ACC112 (cell line): Measurements from ENCODE around the gene PPP4C.
A peak's percentile ranks its signal among the peaks of the same experiment; 100 is the strongest.
"Not testable (repeated sequence)": the region's sequence is repeated elsewhere in the genome, so short reads cannot be mapped to it uniquely, and the experiment has no call there.

Experiments used
- H2AFZ ChIP-seq: fragments of 200-600 bp; sonication (generic); one replicate; pipeline ENCODE4 v1.6.0; 2017; ENCODE audit warnings: antibody characterized with exemption, low read length; ENCODE audit not compliant: unreplicated experiment
- H3K27ac ChIP-seq: fragments of 200-600 bp; sonication (generic); 2 replicates; pipeline ENCODE4 v1.5.1; 2014; ENCODE audit warnings: low read depth, mild to moderate bottlenecking, antibody characterized with exemption, low read length, moderate library complexity
- H3K27me3 ChIP-seq: fragments of 200-600 bp; sonication (generic); 2 replicates; pipeline ENCODE4 v1.6.1; 2014; ENCODE audit warnings: mild to moderate bottlenecking, antibody characterized with exemption, low read length, moderate library complexity, mixed read lengths; ENCODE audit not compliant: insufficient read depth
- H3K36me3 ChIP-seq: fragments of 200-600 bp; sonication (generic); 2 replicates; pipeline ENCODE4 v1.6.1; 2016; ENCODE audit warnings: mild to moderate bottlenecking, antibody characterized with exemption, low read length, moderate library complexity, mixed read lengths; ENCODE audit not compliant: insufficient read depth
- H3K4me1 ChIP-seq: fragments of 200-600 bp; sonication (generic); one replicate; pipeline ENCODE4 v1.6.1; 2016; ENCODE audit warnings: low read length, mixed read lengths; ENCODE audit not compliant: insufficient read depth, unreplicated experiment, control insufficient read depth
- H3K4me3 ChIP-seq: fragments of 200-600 bp; sonication (generic); 2 replicates; pipeline ENCODE4 v1.5.1; 2014; ENCODE audit warnings: mild to moderate bottlenecking, low read depth, low read length
- H3K79me2 ChIP-seq: fragments of 200-600 bp; sonication (generic); one replicate; pipeline ENCODE4 v1.6.0; 2016; ENCODE audit warnings: low read length; ENCODE audit not compliant: control insufficient read depth, unreplicated experiment, insufficient read depth

PPP4C gene

DNA sequence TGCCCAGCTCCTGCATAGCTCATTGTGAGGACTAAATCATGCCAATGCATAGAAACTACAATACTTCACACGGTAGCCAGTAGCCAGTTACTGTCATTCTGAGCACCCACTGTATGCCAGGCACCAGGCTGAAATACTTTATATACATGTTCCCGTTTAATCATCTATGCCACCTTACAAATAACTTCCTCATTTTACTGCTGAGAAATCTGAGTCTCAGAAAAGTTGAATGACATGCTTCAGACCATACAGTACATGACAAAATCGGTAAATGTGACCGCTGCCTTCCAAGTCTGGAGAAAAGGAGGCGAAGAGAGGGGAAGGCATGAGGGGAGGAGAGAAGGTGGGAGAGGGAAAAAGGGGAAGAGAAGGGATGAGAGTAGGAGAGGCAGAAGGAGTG, 35.6 kb upstream of the PPP4C start:
- H3K27me3 ChIP-seq, result no peaks in the 10 kb centered on the region
- no peak overlapping the region for H3K4me3 ChIP-seq
- no peak overlapping the region for H3K27ac ChIP-seq
- no peaks in the 10 kb centered on the region for H3K79me2 ChIP-seq
- H3K36me3 ChIP-seq, result no peaks in the 10 kb centered on the region
- no peak overlapping the region for H2AFZ ChIP-seq
- no peaks in the 10 kb centered on the region for H3K4me1 ChIP-seq

DNA sequence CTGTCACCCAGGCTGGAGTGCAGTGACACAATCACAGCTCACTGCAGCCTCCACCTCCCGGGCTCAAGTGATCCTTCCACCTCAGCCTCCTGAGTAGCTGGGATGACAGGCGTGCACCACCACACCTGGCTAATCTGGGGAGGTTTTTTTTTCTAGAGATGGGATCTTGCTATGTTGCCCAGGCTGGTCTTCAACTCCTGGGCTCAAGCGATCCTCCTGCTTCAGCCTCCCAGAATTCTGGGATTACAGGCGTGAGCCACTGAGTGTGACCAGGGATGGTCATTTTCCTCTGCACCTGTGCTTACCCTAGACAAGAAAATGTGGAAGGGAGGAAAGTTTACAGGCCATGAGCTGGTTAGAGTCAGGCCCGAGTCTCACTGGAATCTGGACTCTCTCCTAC, 35.1 kb upstream of the PPP4C start:
- not testable (repeated sequence) for H3K79me2 ChIP-seq, H3K27me3 ChIP-seq

DNA sequence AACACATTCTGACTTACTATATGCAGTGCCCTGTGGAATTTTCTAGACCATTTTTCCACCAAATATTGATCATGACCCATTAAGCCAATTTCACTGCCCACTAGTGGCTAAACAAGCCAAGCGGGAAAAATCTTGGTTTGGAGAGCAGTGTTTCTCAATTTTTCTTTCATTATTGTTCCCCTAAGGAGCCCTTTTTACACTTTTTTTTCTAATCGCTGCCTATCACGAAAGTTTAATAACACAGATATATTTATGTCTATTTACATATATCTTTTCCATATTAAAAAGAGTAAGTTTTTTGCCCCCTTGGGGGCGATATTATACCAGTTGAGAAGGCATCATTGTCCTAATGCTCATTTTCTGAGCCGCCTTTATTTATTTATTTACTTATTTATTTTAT, 34.0 kb upstream of the PPP4C start:
- Histone ChIP-seq H3K27ac (no peak overlapping the region), H3K36me3 (no peaks in the 10 kb centered on the region), H3K27me3 (no peaks in the 10 kb centered on the region), H3K79me2 (no peaks in the 10 kb centered on the region), H2AFZ (no peak overlapping the region), H3K4me1 (no peaks in the 10 kb centered on the region), H3K4me3 (no peak overlapping the region)

More for the DNA sequence above, 35.1 kb upstream of the PPP4C start:
- H3K4me1 ChIP-seq, H2AFZ ChIP-seq, H3K27ac ChIP-seq, H3K36me3 ChIP-seq, H3K4me3 ChIP-seq: not testable (repeated sequence)

DNA sequence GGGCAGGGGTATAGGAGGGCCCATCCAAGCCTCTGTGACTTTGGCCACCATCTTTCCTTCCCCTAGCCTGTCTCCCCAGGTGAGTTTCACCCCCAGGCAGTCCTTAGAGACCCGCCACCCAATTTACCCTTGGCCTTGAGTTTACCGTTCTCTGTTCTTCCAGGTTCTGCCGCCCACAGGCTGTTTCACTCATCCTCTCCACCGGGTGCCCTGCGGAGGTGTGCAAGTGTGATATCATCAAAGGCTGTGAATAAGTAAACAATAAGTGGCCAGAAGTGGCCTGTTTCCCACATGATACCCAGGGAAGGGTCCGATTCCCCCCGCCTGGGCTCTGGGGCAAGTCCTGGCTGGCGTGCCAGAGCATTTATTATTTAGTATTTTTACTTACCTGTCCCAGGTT, 29.6 kb upstream of the PPP4C start:
- H3K4me3 ChIP-seq, result no peak overlapping the region
- H3K79me2 ChIP-seq, result peaks cover 3% of the 10 kb centered on the region
- H2AFZ ChIP-seq, result no peak overlapping the region
- no peaks in the 10 kb centered on the region for H3K4me1 ChIP-seq
- no peaks in the 10 kb centered on the region for H3K27me3 ChIP-seq
- H3K27ac ChIP-seq, result no peak overlapping the region
- no peaks in the 10 kb centered on the region for H3K36me3 ChIP-seq

DNA sequence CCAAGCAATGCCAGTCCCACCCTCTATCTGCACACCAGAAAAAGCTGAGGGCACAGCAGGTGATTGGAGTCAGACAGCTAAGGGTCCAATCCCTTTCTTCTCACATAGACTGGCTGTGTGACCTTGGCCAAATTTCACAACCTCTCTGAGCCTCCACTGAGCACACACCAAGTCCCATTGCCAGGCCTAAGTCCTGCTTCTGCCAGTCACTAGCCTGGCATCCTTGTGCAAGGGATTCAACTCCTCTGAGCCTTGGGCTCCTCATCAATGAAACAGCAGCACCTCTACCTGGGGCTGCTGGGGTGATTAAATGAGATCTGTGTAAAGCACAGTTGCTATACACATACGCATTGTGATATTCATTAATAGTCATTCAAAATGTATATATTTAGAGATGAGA, 29.2 kb upstream of the PPP4C start:
- no peak overlapping the region for H2AFZ ChIP-seq
- peaks cover 2% of the 10 kb centered on the region for H3K4me1 ChIP-seq
- no peaks in the 10 kb centered on the region for H3K36me3 ChIP-seq
- H3K79me2 ChIP-seq, result peaks cover 3% of the 10 kb centered on the region
- H3K27me3 ChIP-seq, result no peaks in the 10 kb centered on the region
- no peak overlapping the region for H3K27ac ChIP-seq
- no peak overlapping the region for H3K4me3 ChIP-seq

DNA sequence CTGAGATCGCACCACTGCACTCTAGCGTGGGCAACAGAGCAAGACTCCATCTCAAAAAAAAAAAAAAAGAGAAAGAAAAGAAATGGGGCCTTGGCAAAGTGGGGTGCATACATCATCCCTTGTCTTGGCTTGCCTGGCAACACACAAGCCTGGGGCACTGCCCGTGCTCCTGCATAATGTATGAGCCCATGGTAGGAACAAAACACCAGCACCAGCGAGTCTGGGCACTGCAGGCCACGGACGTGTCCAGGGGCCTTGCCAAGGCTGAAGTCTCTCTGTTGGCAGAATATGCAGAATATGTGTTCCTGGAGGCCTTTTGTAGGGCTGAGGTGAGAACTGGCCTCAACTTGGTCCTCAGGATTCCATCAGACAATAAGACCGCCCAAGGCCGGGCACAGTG, 25.9 kb upstream of the PPP4C start:
- Histone ChIP-seq H3K36me3 (no peaks in the 10 kb centered on the region), H3K4me3 (no peak overlapping the region), H3K27me3 (no peaks in the 10 kb centered on the region), H3K27ac (no peak overlapping the region), H3K4me1 (peaks cover 14% of the 10 kb centered on the region), H3K79me2 (peaks cover 20% of the 10 kb centered on the region), H2AFZ (no peak overlapping the region)

DNA sequence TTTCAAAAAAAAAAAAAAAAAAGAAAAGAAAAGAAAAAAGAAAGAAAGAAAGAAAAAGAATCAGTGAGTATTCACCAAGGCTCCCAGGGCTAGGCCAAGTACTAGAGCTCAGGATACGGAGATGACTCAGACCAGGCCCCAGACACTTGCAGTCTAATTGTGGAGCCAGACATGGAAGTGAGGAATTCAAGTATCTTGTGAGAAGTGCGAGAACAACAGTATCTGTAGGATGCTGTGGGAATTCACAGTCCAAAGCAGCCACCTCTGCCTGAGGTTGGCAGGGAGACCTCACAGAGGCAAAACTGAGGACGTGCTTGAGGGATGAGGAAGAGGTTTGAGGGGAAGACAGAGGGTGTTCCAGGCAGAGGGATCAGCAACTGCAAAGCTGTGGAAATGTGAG, 24.3 kb upstream of the PPP4C start:
- H3K4me3 ChIP-seq, result peak overlapping the region; percentile 39
- peaks cover 16% of the 10 kb centered on the region for H3K4me1 ChIP-seq
- peaks cover 21% of the 10 kb centered on the region for H3K79me2 ChIP-seq
- no peaks in the 10 kb centered on the region for H3K36me3 ChIP-seq
- no peaks in the 10 kb centered on the region for H3K27me3 ChIP-seq
- H2AFZ ChIP-seq, result no peak overlapping the region
- H3K27ac ChIP-seq, result peak overlapping the region; percentile 57

DNA sequence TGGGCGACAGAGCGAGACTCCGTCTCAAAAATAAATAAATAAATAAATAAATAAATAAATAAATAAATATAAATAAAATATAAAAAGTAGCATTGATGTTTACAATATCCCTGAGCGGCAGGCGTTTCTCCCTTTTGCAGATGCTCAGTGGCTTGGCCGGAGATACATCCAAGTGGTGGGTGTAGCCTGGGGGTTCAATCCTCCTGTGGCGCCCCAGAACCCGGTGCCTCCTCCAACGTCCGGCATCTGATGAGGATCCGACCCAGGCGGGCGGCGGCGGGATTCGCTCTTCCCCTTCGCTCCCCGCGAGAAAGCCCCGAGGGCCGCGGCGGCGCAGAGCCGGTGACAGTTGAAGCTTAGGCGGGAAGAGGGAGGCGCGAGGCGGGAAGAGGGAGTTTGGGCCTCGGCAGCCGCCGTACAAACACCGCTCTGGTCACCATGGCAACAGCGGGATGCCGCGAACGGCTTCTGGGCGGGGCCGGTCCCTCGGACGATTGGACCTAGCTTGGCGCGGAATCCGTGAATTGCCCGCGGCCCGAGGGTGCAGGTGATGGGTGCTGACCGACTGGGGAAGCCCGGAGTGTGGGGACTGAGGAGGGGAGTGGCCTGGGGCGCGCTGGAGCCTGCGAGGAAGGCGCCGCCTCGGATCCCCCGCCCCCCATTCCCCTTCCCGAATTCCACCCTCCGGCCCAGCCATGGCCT, 23.0 kb upstream of the PPP4C start:
- Histone ChIP-seq H3K36me3 (no peaks in the 10 kb centered on the region), H3K79me2 (peaks cover 21% of the 10 kb centered on the region), H2AFZ (peak overlapping the region; percentile 59), H3K27me3 (no peaks in the 10 kb centered on the region), H3K4me1 (peaks cover 16% of the 10 kb centered on the region), H3K4me3 (peak overlapping the region; percentile 89), H3K27ac (peak overlapping the region; percentile 65)

DNA sequence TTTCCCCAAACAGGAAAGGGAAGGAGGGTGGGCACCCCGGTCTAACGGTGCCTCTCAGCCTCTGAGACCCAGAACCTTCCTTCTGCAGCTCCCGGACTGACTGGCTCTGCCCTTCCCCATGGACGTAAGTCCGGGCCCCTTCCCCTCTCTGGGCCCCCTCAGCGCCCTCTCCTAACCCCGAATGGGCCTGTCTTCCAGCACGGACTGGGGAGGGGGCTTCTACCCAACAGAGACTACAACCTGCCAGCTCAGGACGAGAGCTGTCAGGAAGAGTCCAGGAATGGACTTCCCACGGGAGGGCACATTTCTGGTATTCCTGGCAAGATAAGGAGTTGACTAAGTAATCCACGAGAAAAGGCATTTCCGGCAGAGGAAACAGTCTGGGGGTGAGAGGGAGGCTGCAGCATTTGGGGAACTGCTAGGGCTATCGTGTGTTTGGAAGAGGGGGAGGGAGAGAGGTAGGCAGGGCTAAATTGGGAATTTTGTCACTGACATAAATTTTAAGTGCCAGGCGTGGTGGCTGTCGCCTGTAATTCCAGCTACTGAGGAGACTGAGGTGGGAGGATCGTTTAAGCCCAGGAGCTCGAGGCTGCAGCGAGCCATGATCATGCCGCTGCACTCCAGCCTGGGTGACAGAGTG, 22.3 kb upstream of the PPP4C start:
- Histone ChIP-seq H3K79me2 (peaks cover 21% of the 10 kb centered on the region), H3K4me3 (peak overlapping the region; percentile 89), H3K4me1 (peaks cover 16% of the 10 kb centered on the region), H3K36me3 (no peaks in the 10 kb centered on the region), H3K27ac (peak overlapping the region; percentile 65), H2AFZ (peak overlapping the region; percentile 44), H3K27me3 (no peaks in the 10 kb centered on the region)

DNA sequence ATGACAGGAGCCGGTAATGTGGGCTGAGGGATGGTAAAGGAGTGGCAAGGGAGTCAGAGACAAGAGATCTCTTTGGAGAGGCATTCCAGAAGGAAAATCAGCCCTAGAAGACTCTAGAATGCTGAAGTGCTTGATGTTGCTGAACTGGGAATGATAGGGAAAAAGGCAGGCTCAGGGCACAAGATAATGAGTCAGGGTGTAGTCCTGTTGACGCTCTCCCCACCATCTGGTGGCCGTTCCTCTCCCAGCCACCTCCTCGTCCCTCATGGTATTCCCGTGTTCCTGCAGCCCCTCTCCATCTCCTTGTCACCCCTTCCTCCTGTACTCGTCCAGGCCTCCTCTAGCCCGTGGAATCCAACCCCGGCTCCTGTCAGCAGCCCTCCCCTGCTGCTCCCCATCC, 21.3 kb upstream of the PPP4C start:
- peaks cover 21% of the 10 kb centered on the region for H3K79me2 ChIP-seq
- peak overlapping the region; percentile 53 for H3K4me3 ChIP-seq
- H2AFZ ChIP-seq, result no peak overlapping the region
- no peaks in the 10 kb centered on the region for H3K36me3 ChIP-seq
- no peaks in the 10 kb centered on the region for H3K27me3 ChIP-seq
- H3K27ac ChIP-seq, result no peak overlapping the region
- H3K4me1 ChIP-seq, result peaks cover 16% of the 10 kb centered on the region

DNA sequence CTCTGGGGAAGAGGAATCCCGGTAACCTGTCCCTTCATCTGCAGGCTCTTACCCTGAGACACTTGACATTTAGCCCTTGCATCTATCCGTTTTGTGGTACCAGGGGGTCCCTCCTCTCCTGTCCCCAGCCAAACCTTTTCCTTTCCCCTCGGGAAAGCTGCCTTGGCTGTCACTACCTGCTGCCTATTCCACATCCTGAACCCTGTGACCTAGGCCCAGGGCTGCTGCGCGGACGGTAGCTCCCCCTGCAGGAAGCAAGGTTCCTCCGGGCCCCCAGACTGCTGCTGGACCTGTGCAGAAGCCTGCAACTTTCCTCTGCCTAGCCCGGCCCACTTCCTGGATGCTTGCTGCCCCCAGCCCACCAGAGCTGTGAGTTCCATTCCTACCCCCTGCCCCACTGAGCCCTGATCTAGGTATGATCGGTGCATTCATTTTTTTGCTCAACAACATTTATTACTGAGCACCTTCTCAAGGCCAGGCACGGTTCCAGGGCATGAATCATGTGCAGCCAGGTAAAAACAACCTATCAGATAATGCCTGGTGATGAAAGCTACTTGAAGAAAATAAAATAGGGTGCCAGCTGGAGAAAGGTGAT, 20.7 kb upstream of the PPP4C start:
- Histone ChIP-seq H3K27me3 (no peaks in the 10 kb centered on the region), H3K4me3 (peak overlapping the region; percentile 53; the same call in 1 of the 2 replicates), H3K36me3 (no peaks in the 10 kb centered on the region), H3K79me2 (peaks cover 21% of the 10 kb centered on the region), H3K4me1 (peaks cover 16% of the 10 kb centered on the region), H3K27ac (no peak overlapping the region), H2AFZ (no peak overlapping the region)
